GM13976 (cell line): Measurements from ENCODE around the gene SALL3.
"Not testable (repeated sequence)": the region's sequence is repeated elsewhere in the genome, so short reads cannot be mapped to it uniquely, and the experiment has no call there.

ENCODE experiments used
- DNase-seq: peaks from one replicate; pipeline ENCODE4 v3.0.0; 2012; ENCODE audit warnings: low spot score
- CTCF ChIP-seq: IDR thresholded peaks from 2 replicates; pipeline ENCODE4 v1.5.1; 2012; ENCODE audit warnings: borderline replicate concordance, mild to moderate bottlenecking; ENCODE audit not compliant: insufficient read depth; ENCODE audit errors: extremely low read depth, missing control alignments, control extremely low read depth
- in situ Hi-C: fragments of 300-500 bp; cut with MboI; formaldehyde crosslinking; loops from one replicate; pipeline ENCODE4 v1.12.0; 2022; ENCODE audit warnings: low sequenced_read_pairs, mixed read lengths, inconsistent platforms; ENCODE audit not compliant: unreplicated experiment

SALL3 gene

GRCh38 chr18:78937166-78937565, 42.5 kb upstream of the SALL3 start:
- no peak for DNase-seq
- TF ChIP-seq CTCF = no peak
- in situ Hi-C loops = no loop called here

GRCh38 chr18:78939105-78939504, 40.5 kb upstream of the SALL3 start:
- TF ChIP-seq CTCF = no peak
- in situ Hi-C loops = no loop called here
- DNase-seq = no peak

- in situ Hi-C loops = no loop called here
- DNase-seq = no peak
- TF ChIP-seq CTCF = no peak
These were observed 39.7 kb upstream of the SALL3 start for GRCh38 chr18:78939734-78940494.

- DNase-seq, in situ Hi-C loops: not testable (repeated sequence)
These were observed 37.4 kb upstream of the SALL3 start for GRCh38 chr18:78942236-78942635.

- in situ Hi-C loops = no loop called here
- no peak for TF ChIP-seq CTCF
- DNase-seq = no peak
These were observed 34.0 kb upstream of the SALL3 start for GRCh38 chr18:78945628-78946027.

GRCh38 chr18:78947291-78947690, 32.3 kb upstream of the SALL3 start:
- DNase-seq = no peak
- in situ Hi-C loops = no loop called here
- no peak for TF ChIP-seq CTCF

- in situ Hi-C loops = no loop called here
- DNase-seq = no peak
- no peak for TF ChIP-seq CTCF
These were observed 31.4 kb upstream of the SALL3 start for GRCh38 chr18:78948221-78948620.
